Muscle layer of duodenum (tissue), 2 donors: ENCODE measurements around the gene NUFIP2.
"Not testable (repeated sequence)": the region's sequence is repeated elsewhere in the genome, so short reads cannot be mapped to it uniquely, and the experiment has no call there.

Experiments
- H3K27ac ChIP-seq: one replicate; pipeline ENCODE4 v1.7.0; 2013; ENCODE audit warnings: mild to moderate bottlenecking, low read length
- H3K27me3 ChIP-seq: one replicate; pipeline ENCODE4 v1.7.0; 2013; ENCODE audit warnings: low read depth, mild to moderate bottlenecking, control low read depth, low read length
- H3K36me3 ChIP-seq, 2 donors: one replicate each; pipeline ENCODE4 v1.7.0; 2013; ENCODE audit warnings: low read length in 2 of 2, control low read depth in 1 of 2, mild to moderate bottlenecking in 1 of 2; ENCODE audit not compliant: insufficient read depth in 2 of 2, control insufficient read depth in 1 of 2
- H3K4me1 ChIP-seq, 2 donors: one replicate each; pipeline ENCODE4 v1.7.0; 2013; ENCODE audit warnings: low read length in 2 of 2, mild to moderate bottlenecking in 2 of 2, control low read depth in 1 of 2, moderate library complexity in 1 of 2; ENCODE audit not compliant: insufficient read depth in 2 of 2, control insufficient read depth in 1 of 2
- H3K4me3 ChIP-seq, 2 donors: one replicate each; pipeline ENCODE4 v1.7.0; 2013; ENCODE audit warnings: low read length in 2 of 2, low read depth in 1 of 2, mild to moderate bottlenecking in 1 of 2
- H3K9me3 ChIP-seq, 2 donors: one replicate each; pipeline ENCODE4 v1.7.0; 2013; ENCODE audit warnings: low read length in 2 of 2, control low read depth in 1 of 2, mild to moderate bottlenecking in 1 of 2; ENCODE audit not compliant: control insufficient read depth in 1 of 2
- donor health status: healthy.

NUFIP2 gene

GRCh38 chr17:29235904-29236303, 58.0 kb downstream of the NUFIP2 start:
- no peak overlapping the region for H3K4me3 ChIP-seq

GRCh38 chr17:29234972-29235371, 59.0 kb downstream of the NUFIP2 start:
- not testable (repeated sequence) for H3K4me1 ChIP-seq, H3K36me3 ChIP-seq, H3K27ac ChIP-seq, H3K4me3 ChIP-seq, H3K27me3 ChIP-seq, H3K9me3 ChIP-seq

More at GRCh38 chr17:29235904-29236303, 58.0 kb downstream of the NUFIP2 start:
- Histone ChIP-seq H3K27me3 (no peaks in the 10 kb centered on the region), H3K4me1 (peaks cover under 1 to 6% of the 10 kb centered on the region in 2 donors), H3K27ac (no peak overlapping the region), H3K9me3 (no peaks in the 10 kb centered on the region), H3K36me3 (no peaks in the 10 kb centered on the region)

- no peak overlapping the region for H3K27ac ChIP-seq
- H3K27me3 ChIP-seq: no peaks in the 10 kb centered on the region
- H3K9me3 ChIP-seq: no peaks in the 10 kb centered on the region
- no peaks in the 10 kb centered on the region for H3K4me1 ChIP-seq
- H3K36me3 ChIP-seq: no peaks in the 10 kb centered on the region
- no peak overlapping the region for H3K4me3 ChIP-seq
These were observed 60.6 kb downstream of the NUFIP2 start for GRCh38 chr17:29233301-29233700.

- Histone ChIP-seq H3K4me3 (no peak overlapping the region), H3K9me3 (no peaks in the 10 kb centered on the region), H3K27ac (no peak overlapping the region), H3K27me3 (no peaks in the 10 kb centered on the region), H3K36me3 (no peaks in the 10 kb centered on the region), H3K4me1 (no peaks in the 10 kb centered on the region)
These were observed 68.6 kb downstream of the NUFIP2 start for GRCh38 chr17:29225396-29225795.

DNA sequence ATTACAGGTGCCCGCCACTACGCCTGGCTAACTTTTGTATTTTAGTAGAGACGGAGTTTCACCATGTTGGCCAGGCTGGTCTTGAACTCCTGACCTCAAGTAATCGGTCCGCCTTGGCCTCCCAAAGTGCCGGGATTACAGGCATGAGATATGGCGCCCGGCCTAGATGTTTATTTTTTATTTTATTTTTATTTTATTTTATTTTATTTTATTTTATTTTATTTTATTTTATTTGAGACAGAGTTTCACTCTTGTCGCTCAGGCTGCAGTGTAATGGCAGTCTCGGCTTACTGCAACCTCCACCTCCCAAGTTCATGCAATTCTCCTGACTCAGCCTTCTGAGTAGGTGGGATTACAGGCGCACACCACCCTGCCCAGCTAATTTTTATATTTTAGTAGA, 72.6 kb downstream of the NUFIP2 start:
- H3K36me3 ChIP-seq, H3K27me3 ChIP-seq, H3K9me3 ChIP-seq, H3K4me3 ChIP-seq, H3K4me1 ChIP-seq, H3K27ac ChIP-seq: not testable (repeated sequence)

- no peak overlapping the region for H3K27ac ChIP-seq
- peaks cover 0 to 8% of the 10 kb centered on the region in 2 donors for H3K4me1 ChIP-seq
- H3K4me3 ChIP-seq: no peak overlapping the region
- no peaks in the 10 kb centered on the region for H3K9me3 ChIP-seq
- H3K27me3 ChIP-seq: no peaks in the 10 kb centered on the region
- H3K36me3 ChIP-seq: no peaks in the 10 kb centered on the region
These were observed 74.4 kb downstream of the NUFIP2 start for GRCh38 chr17:29219378-29220047.

DNA sequence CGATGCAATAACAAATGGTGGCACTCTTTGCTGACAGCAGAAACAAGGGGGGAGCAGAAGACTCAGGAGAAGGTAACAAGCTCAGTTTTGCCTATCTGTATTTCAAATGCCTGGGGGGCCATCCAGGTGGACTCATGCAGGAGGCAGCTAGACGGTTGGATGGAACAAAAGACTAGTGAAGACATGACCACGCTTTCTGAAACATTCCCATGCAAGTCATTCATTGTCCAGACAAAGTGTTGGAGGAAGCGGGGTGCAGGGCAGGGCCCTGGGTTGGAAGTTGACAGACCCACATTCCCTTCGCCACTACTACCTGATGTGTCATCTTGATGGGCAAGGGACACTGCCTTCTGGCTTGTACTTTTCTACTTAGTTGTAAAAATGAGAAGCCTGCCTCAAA, 77.1 kb downstream of the NUFIP2 start:
- Histone ChIP-seq H3K27ac (no peak overlapping the region), H3K4me3 (no peak overlapping the region), H3K27me3 (no peaks in the 10 kb centered on the region), H3K4me1 (peaks cover 0 to 8% of the 10 kb centered on the region in 2 donors), H3K36me3 (no peaks in the 10 kb centered on the region), H3K9me3 (no peaks in the 10 kb centered on the region)

GRCh38 chr17:29216181-29216580, 77.8 kb downstream of the NUFIP2 start:
- Histone ChIP-seq H3K36me3 (no peaks in the 10 kb centered on the region), H3K9me3 (no peaks in the 10 kb centered on the region), H3K27ac (no peak overlapping the region), H3K27me3 (no peaks in the 10 kb centered on the region), H3K4me3 (no peak overlapping the region), H3K4me1 (peaks cover 0 to 8% of the 10 kb centered on the region in 2 donors)

- H3K36me3 ChIP-seq: no peaks in the 10 kb centered on the region
- H3K27ac ChIP-seq: no peak overlapping the region
- no peaks in the 10 kb centered on the region for H3K27me3 ChIP-seq
- no peaks in the 10 kb centered on the region for H3K9me3 ChIP-seq
- H3K4me1 ChIP-seq: peaks cover 0 to 8% of the 10 kb centered on the region in 2 donors
- H3K4me3 ChIP-seq: no peak overlapping the region
These were observed 78.2 kb downstream of the NUFIP2 start for GRCh38 chr17:29215717-29216116.

- Histone ChIP-seq H3K36me3 (no peaks in the 10 kb centered on the region), H3K27ac (no peak overlapping the region), H3K27me3 (no peaks in the 10 kb centered on the region), H3K9me3 (no peaks in the 10 kb centered on the region), H3K4me3 (no peak overlapping the region), H3K4me1 (peaks cover 0 to 8% of the 10 kb centered on the region in 2 donors)
These were observed 78.8 kb downstream of the NUFIP2 start for GRCh38 chr17:29215174-29215573.

DNA sequence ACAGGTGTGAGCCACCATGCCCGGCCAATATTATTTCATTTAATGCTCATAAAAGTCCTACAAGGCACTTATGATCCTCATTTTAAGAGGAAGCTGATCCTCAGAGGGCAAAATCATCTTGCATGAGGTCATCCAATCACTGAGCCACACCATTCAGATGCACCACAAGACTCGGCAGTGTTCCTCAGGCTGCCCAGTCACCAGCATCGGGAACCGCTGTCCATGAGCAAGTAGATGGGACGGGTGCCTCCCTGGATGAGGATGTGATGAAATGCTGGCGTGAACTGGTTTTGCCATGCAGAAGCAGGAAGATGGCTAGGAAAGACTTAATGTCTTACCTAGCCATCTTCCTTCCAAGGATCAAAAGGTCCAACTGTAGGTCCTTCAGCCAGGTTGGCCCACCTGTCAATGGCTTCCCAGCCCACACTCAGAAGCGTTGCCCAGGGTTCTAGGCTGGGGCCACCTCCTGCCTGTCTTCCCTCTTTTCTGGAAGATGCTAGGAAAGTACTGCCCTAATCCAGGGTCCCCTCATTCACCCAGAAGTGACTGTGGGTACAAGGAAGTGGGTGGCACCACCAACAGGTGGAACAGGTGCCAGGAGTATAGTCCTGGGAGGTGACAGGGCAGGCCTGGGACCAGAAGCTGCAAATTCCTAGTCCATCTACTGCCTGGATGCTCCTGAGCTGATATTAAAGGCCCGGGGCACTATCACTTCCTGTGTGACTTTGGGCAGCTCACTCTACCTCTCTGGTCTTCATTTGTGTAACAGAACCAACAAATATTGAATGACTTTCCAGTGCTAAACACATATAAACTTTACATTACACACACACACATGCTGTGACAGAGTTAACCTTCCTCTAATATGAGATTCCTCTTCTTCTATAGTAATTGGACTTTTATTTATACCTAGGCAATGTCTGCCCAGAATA, 79.5 kb downstream of the NUFIP2 start:
- Histone ChIP-seq H3K27ac (no peak overlapping the region), H3K36me3 (no peaks in the 10 kb centered on the region), H3K9me3 (no peaks in the 10 kb centered on the region), H3K4me3 (no peak overlapping the region), H3K4me1 (peaks cover 0 to 5% of the 10 kb centered on the region in 2 donors), H3K27me3 (no peaks in the 10 kb centered on the region)
